NCI-H226 (cell line): ENCODE data around the gene GRID1.

Experiments
- DNase-seq: peaks from one replicate; pipeline ENCODE4 v3.0.0-alpha.2; 2015

The GRID1 gene

GRCh38 chr10:86291616-86292340 lies 74.8 kb downstream of the GRID1 start:
- DNase-seq, result no peak

- no peak for DNase-seq
These were observed 75.5 kb downstream of the GRID1 start for GRCh38 chr10:86290933-86291615.

- no peak for DNase-seq
These were observed 77.1 kb downstream of the GRID1 start for GRCh38 chr10:86289577-86289868.

GRCh38 chr10:86288695-86289576 lies 77.7 kb downstream of the GRID1 start:
- no peak for DNase-seq

GRCh38 chr10:86287966-86288579 lies 78.5 kb downstream of the GRID1 start:
- DNase-seq, result no peak

- no peak for DNase-seq
These were observed 79.3 kb downstream of the GRID1 start for GRCh38 chr10:86287110-86287793.

- no peak for DNase-seq
These were observed 80.1 kb downstream of the GRID1 start for GRCh38 chr10:86286236-86287109.

- DNase-seq, result no peak
These were observed 81.3 kb downstream of the GRID1 start for GRCh38 chr10:86285136-86285790.

- DNase-seq, result no peak
These were observed 82.1 kb downstream of the GRID1 start for GRCh38 chr10:86284355-86285105.

GRCh38 chr10:86283466-86284287 lies 82.9 kb downstream of the GRID1 start:
- DNase-seq, result no peak

GRCh38 chr10:86282664-86283465 lies 83.7 kb downstream of the GRID1 start:
- no peak for DNase-seq

GRCh38 chr10:86281396-86281795 lies 85.2 kb downstream of the GRID1 start:
- DNase-seq, result no peak

GRCh38 chr10:86269332-86269731 lies 97.3 kb downstream of the GRID1 start:
- DNase-seq, result no peak

GRCh38 chr10:86267286-86268195 lies 99.1 kb downstream of the GRID1 start:
- DNase-seq, result no peak

GRCh38 chr10:86266446-86267242 lies 100.0 kb downstream of the GRID1 start:
- DNase-seq, result no peak

- DNase-seq, result no peak
These were observed 100.7 kb downstream of the GRID1 start for GRCh38 chr10:86265895-86266259.
